ENCODE data around the gene NOMO2. TPM values are rescaled to one million over a fixed set of nuclear protein-coding genes. Genes with fewer than 3 reads are reported as not detected.
A peak's percentile ranks its signal among the peaks of the same experiment; 100 is the strongest.
"Not testable (repeated sequence)": the region's sequence is repeated elsewhere in the genome, so short reads cannot be mapped to it uniquely, and the experiment has no call there.

NOMO2 gene, protein sequence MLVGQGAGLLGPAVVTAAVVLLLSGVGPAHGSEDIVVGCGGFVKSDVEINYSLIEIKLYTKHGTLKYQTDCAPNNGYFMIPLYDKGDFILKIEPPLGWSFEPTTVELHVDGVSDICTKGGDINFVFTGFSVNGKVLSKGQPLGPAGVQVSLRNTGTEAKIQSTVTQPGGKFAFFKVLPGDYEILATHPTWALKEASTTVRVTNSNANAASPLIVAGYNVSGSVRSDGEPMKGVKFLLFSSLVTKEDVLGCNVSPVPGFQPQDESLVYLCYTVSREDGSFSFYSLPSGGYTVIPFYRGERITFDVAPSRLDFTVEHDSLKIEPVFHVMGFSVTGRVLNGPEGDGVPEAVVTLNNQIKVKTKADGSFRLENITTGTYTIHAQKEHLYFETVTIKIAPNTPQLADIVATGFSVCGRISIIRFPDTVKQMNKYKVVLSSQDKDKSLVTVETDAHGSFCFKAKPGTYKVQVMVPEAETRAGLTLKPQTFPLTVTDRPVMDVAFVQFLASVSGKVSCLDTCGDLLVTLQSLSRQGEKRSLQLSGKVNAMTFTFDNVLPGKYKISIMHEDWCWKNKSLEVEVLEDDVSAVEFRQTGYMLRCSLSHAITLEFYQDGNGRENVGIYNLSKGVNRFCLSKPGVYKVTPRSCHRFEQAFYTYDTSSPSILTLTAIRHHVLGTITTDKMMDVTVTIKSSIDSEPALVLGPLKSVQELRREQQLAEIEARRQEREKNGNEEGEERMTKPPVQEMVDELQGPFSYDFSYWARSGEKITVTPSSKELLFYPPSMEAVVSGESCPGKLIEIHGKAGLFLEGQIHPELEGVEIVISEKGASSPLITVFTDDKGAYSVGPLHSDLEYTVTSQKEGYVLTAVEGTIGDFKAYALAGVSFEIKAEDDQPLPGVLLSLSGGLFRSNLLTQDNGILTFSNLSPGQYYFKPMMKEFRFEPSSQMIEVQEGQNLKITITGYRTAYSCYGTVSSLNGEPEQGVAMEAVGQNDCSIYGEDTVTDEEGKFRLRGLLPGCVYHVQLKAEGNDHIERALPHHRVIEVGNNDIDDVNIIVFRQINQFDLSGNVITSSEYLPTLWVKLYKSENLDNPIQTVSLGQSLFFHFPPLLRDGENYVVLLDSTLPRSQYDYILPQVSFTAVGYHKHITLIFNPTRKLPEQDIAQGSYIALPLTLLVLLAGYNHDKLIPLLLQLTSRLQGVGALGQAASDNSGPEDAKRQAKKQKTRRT
- 100 to 1,000 TPM; 121 to 141 TPM for total RNA-seq
- polyA plus RNA-seq (2013, experiment 1 of 2): 118 TPM
- 117 TPM for polyA plus RNA-seq (2013, experiment 2 of 2)
- long read RNA-seq, experiment 1, full-length matches to known transcripts: 10 of 45 reads
- long read RNA-seq, experiment 1, partial matches to known transcripts: 22 of 45 reads
- long read RNA-seq, experiment 1, other reads (novel, unspliced or antisense): 13 of 45 reads
- long read RNA-seq, experiment 2, full-length matches to known transcripts: 224 of 287 reads
- long read RNA-seq, experiment 2, partial matches to known transcripts: 42 of 287 reads
- long read RNA-seq, experiment 2, other reads (novel, unspliced or antisense): 21 of 287 reads
- long read RNA-seq, experiment 3, full-length matches to known transcripts: 236 of 284 reads
- long read RNA-seq, experiment 3, partial matches to known transcripts: 24 of 284 reads
- long read RNA-seq, experiment 3, other reads (novel, unspliced or antisense): 24 of 284 reads
- long read RNA-seq, experiment 4, partial matches to known transcripts: 4 of 4 reads
- long read RNA-seq, experiment 4, other reads (novel, unspliced or antisense): 0 of 4 reads

DNA sequence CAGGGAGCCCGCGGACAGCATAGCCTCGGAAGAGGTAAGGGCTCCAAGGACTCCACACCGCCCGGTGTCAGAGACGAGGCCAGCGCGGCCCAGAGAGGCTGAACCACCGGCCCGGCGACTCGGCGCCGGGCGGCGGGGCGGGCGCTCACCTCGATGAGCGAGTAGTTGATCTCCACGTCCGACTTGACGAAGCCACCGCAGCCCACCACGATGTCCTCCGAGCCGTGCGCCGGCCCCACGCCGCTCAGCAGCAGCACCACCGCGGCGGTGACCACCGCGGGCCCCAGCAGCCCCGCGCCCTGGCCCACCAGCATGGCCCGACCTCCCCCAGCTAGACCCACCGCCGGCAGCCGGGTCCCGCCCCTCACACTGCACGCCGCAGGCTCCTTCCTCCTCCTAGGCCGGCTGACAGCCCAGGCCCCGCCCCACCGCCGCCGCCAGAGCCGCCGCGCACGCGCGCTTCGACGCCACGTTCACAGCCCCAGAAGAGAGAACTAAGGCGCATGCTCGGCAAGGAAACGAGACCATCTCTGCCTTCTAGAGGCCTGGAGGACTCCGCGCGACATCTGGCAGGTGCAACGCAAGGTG lies at the start of gene NOMO2:
Gene NOMO2, minus strand, starts transcription at position 371 of the 588 bp plus-strand sequence. Its CDS starts 57 bp downstream, at position 314.
- not testable (repeated sequence) for H3K27ac ChIP-seq (ENCODE audit: low read depth, low read length); H3K27ac Mint-ChIP-seq; H3K9me3 ChIP-seq (ENCODE audit: control insufficient read depth, low read length); H3K4me1 ChIP-seq (ENCODE audit: control insufficient read depth, insufficient read depth, low read length); H3K27me3 Mint-ChIP-seq (ENCODE audit: insufficient read depth); H3K27me3 ChIP-seq (ENCODE audit: control insufficient read depth, insufficient read depth, low read length, poor library complexity, severe bottlenecking); H3K36me3 Mint-ChIP-seq (ENCODE audit: low read depth); H3K9me3 Mint-ChIP-seq; H3K4me1 Mint-ChIP-seq; H3K36me3 ChIP-seq (ENCODE audit: control insufficient read depth, insufficient read depth, low read length)
- H3K4me3 Mint-ChIP-seq: peak within 1 kb of the TSS; percentile 38
- Histone ChIP-seq H3K4me3 (ENCODE audit: low read length) (peak within 1 kb of the TSS; percentile 77), H3K9ac (ENCODE audit: extremely low read depth, low read length, poor library complexity, severe bottlenecking) (peak within 1 kb of the TSS; percentile 20)
- peak; percentile 61 for DNase-seq
- WGBS, 2 experiments (ENCODE audit: insufficient coverage in 1 of 2, insufficient read length in 1 of 2): 0% methylated on average over 26 of the region's 66 CpGs; no CpG with 5 or more reads in 1 of the 2 experiments

GRCh38 chr16:18610147-18610803 lies 48.4 kb upstream of the NOMO2 start:
- H3K4me3 Mint-ChIP-seq; H3K27me3 ChIP-seq (ENCODE audit: control insufficient read depth, insufficient read depth, low read length, poor library complexity, severe bottlenecking); H3K4me1 Mint-ChIP-seq; H3K27ac Mint-ChIP-seq; H3K36me3 Mint-ChIP-seq (ENCODE audit: low read depth); H3K4me3 ChIP-seq (ENCODE audit: low read length); H3K4me1 ChIP-seq (ENCODE audit: control insufficient read depth, insufficient read depth, low read length); H3K27ac ChIP-seq (ENCODE audit: low read depth, low read length); H3K36me3 ChIP-seq (ENCODE audit: control insufficient read depth, insufficient read depth, low read length); H3K27me3 Mint-ChIP-seq (ENCODE audit: insufficient read depth); H3K9ac ChIP-seq (ENCODE audit: extremely low read depth, low read length, poor library complexity, severe bottlenecking); DNase-seq; H3K9me3 ChIP-seq (ENCODE audit: control insufficient read depth, low read length): not testable (repeated sequence)
- H3K9me3 Mint-ChIP-seq: peaks cover 21% of the 10 kb centered on the region
- WGBS, 2 experiments (ENCODE audit: insufficient coverage in 1 of 2, insufficient read length in 1 of 2): 100% methylated on average over 1 of the region's 4 CpGs; no CpG with 5 or more reads in 1 of the 2 experiments

- not testable (repeated sequence) for H3K27ac Mint-ChIP-seq; H3K4me1 Mint-ChIP-seq; H3K27me3 Mint-ChIP-seq (ENCODE audit: insufficient read depth); H3K27me3 ChIP-seq (ENCODE audit: control insufficient read depth, insufficient read depth, low read length, poor library complexity, severe bottlenecking); H3K36me3 Mint-ChIP-seq (ENCODE audit: low read depth); H3K4me3 Mint-ChIP-seq; H3K4me1 ChIP-seq (ENCODE audit: control insufficient read depth, insufficient read depth, low read length); DNase-seq; H3K27ac ChIP-seq (ENCODE audit: low read depth, low read length); H3K9me3 ChIP-seq (ENCODE audit: control insufficient read depth, low read length); H3K4me3 ChIP-seq (ENCODE audit: low read length); H3K36me3 ChIP-seq (ENCODE audit: control insufficient read depth, insufficient read depth, low read length); H3K9ac ChIP-seq (ENCODE audit: extremely low read depth, low read length, poor library complexity, severe bottlenecking)
- 87 to 96% methylated on average over 3 of the region's 6 CpGs for WGBS, 2 experiments (ENCODE audit: insufficient coverage in 1 of 2, insufficient read length in 1 of 2)
- peaks cover 21% of the 10 kb centered on the region for H3K9me3 Mint-ChIP-seq
Observed at GRCh38 chr16:18608271-18608670, 46.4 kb upstream of the NOMO2 start.

DNA sequence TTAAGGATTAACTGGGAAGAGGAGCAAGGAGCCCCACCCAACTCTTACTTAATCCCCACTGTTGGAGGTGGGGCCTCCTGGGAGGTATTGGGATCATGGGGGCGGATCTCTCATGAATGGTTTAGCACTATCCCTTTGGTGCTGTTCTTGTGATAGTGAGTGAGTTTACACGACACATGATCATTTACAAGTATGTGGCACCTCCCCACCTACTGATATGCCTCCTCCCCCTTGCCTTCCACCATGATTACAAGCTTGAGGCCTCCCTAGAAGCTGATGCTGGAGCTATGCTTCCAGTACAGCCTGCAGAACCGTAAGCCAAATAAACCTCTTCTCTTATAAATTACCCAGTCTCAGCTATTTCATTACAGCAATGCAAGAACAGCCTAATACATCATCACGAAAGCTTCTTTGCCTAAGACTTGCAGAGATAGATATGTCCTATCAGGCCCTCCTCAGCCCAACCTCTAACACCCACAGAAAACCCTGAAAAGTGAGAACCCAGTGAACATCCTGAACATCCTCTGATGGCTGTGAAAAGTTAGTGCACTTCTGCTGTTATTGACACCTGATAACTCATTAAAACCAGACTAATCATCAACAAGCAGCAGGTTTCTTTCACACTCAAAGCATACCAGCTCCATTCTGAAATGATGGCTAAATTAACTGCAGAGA lies 41.8 kb upstream of the NOMO2 start:
- not testable (repeated sequence) for H3K4me1 Mint-ChIP-seq; H3K27ac Mint-ChIP-seq; H3K9me3 ChIP-seq (ENCODE audit: control insufficient read depth, low read length); H3K4me1 ChIP-seq (ENCODE audit: control insufficient read depth, insufficient read depth, low read length); H3K4me3 ChIP-seq (ENCODE audit: low read length); H3K4me3 Mint-ChIP-seq; H3K27me3 ChIP-seq (ENCODE audit: control insufficient read depth, insufficient read depth, low read length, poor library complexity, severe bottlenecking); H3K9ac ChIP-seq (ENCODE audit: extremely low read depth, low read length, poor library complexity, severe bottlenecking); H3K27ac ChIP-seq (ENCODE audit: low read depth, low read length); H3K36me3 Mint-ChIP-seq (ENCODE audit: low read depth); H3K36me3 ChIP-seq (ENCODE audit: control insufficient read depth, insufficient read depth, low read length); DNase-seq
- Mint-ChIP-seq H3K9me3 (peaks cover 13% of the 10 kb centered on the region), H3K27me3 (ENCODE audit: insufficient read depth) (peaks cover 11% of the 10 kb centered on the region)
- WGBS, 2 experiments (ENCODE audit: insufficient coverage in 1 of 2, insufficient read length in 1 of 2): no CpG with 5 or more reads among the region's 4 CpGs

- not testable (repeated sequence) for H3K27ac Mint-ChIP-seq; H3K27me3 Mint-ChIP-seq (ENCODE audit: insufficient read depth); H3K9ac ChIP-seq (ENCODE audit: extremely low read depth, low read length, poor library complexity, severe bottlenecking); DNase-seq; H3K27me3 ChIP-seq (ENCODE audit: control insufficient read depth, insufficient read depth, low read length, poor library complexity, severe bottlenecking); H3K9me3 Mint-ChIP-seq; H3K36me3 Mint-ChIP-seq (ENCODE audit: low read depth); H3K9me3 ChIP-seq (ENCODE audit: control insufficient read depth, low read length); H3K4me1 Mint-ChIP-seq; H3K36me3 ChIP-seq (ENCODE audit: control insufficient read depth, insufficient read depth, low read length); H3K4me3 ChIP-seq (ENCODE audit: low read length); H3K4me3 Mint-ChIP-seq; H3K27ac ChIP-seq (ENCODE audit: low read depth, low read length); H3K4me1 ChIP-seq (ENCODE audit: control insufficient read depth, insufficient read depth, low read length)
- 75 to 100% methylated on average over 1 of the region's 1 CpG for WGBS, 2 experiments (ENCODE audit: insufficient coverage in 1 of 2, insufficient read length in 1 of 2)
Observed at GRCh38 chr16:18598582-18598981, 36.7 kb upstream of the NOMO2 start.

All from endodermal cell (in vitro differentiated cells).